Measurements from ENCODE around the gene CXCR5.

DNA sequence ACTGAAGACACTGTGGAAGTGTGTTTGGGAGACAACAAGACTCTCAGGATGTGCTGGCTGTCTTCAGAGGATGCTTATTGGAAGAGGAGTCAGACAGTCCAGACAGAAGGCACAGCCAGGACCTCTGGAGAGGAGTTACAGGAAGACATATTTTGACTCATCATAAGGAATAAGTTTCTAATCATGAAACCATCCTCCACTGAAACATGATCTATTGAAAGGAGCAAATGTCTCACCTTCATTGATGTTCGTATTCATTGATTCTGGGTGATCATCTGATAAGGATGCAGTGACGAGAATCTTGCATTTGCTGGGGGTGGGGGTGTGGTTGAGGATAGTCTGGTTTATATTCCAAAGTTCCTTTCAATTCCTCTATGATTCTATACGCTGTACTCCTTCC is 2.5 kb upstream of the CXCR5 start:
- TF ChIP-seq EZH2 (IDR thresholded peaks at IDR 0.05) (no peak), POLR2AphosphoS5 (IDR thresholded peaks at IDR 0.05; ENCODE audit: borderline replicate concordance, low read depth, low read length) (no peak), FOXP2 (optimal IDR thresholded peaks at IDR 0.05; ENCODE audit: control extremely low read depth, extremely low read length, insufficient read depth) (no peak)
